GM12878 (cell line): ENCODE results near the gene ZNF600. TPM values are rescaled to one million over a fixed set of nuclear protein-coding genes. Genes with fewer than 3 reads are reported as not detected.
"Not testable (repeated sequence)": the region's sequence is repeated elsewhere in the genome, so short reads cannot be mapped to it uniquely, and the experiment has no call there.

Experiments used
- ATAC-seq: fragments of 200-7000 bp; cut with Tn5 transposase; 3 replicates; pipeline ENCODE4 v1.9.1; 2020; ENCODE audit warnings: mild to moderate bottlenecking, moderate library complexity
- BruUV-seq: library from RNA; stranded (reverse); fragments of 400-500 nt; replicated peaks from 2 replicates; lab custom pipeline; 2021; lab: Mats Ljungman, UMichigan
- CTCF ChIA-PET: fragments of 300-600 bp; sonication (Branson Sonifier 250); formaldehyde crosslinking; extraction: SDS; loops from one replicate; lab custom pipeline; 2021; ENCODE audit warnings: inconsistent platforms; lab: Yijun Ruan, JAX
- POLR2A ChIA-PET: fragments of 350-600 bp; formaldehyde crosslinking; extraction: SDS; loops from one replicate; lab custom pipeline; 2021; ENCODE audit warnings: inconsistent platforms; lab: Charles Lee
- RAD21 ChIA-PET: fragments of 300-600 bp; sonication (Branson Sonifier 250); formaldehyde crosslinking; loops from one replicate; lab custom pipeline; 2023; ENCODE audit warnings: antibody characterized with exemption; ENCODE audit not compliant: unreplicated experiment; lab: Charles Lee
- SMC1A ChIA-PET: fragments of 300-600 bp; sonication (Branson Sonifier 250); formaldehyde crosslinking; loops from one replicate; lab custom pipeline; 2023; ENCODE audit not compliant: unreplicated experiment, uncharacterized antibody; lab: Charles Lee
- DNase-seq: peaks from one replicate; pipeline ENCODE4 v3.0.0-alpha.2; 2011; ENCODE audit warnings: low read depth, low spot score
- FAIRE-seq: peaks from 3 replicates; lab custom pipeline; 2011; peaks lifted over from hg19 to GRCh38; lab: Jason Lieb, UNC
- H2AFZ ChIP-seq: 2 replicates; pipeline ENCODE4 v1.6.0; 2011; ENCODE audit warnings: low read depth, low read length, control low read depth; ENCODE audit not compliant: control insufficient read depth
- H3K27ac ChIP-seq: 2 replicates; pipeline ENCODE4 v1.5.1; 2011; ENCODE audit warnings: control low read depth; ENCODE audit not compliant: control insufficient read depth, insufficient read depth
- H3K27me3 ChIP-seq, 2 experiments: replicated peaks in 1 of 2; 2 replicates each; pipeline versions ENCODE4 v1.6.0 to v1.6.1; 2011; ENCODE audit warnings: low read length in 1 of 2; ENCODE audit not compliant: control insufficient read depth in 2 of 2, insufficient read depth in 2 of 2
- H3K36me3 ChIP-seq, 2 experiments: 2 replicates each; pipeline ENCODE4 v1.5.1; 2011; ENCODE audit warnings: low read length in 1 of 2; ENCODE audit not compliant: control insufficient read depth in 2 of 2, insufficient read depth in 2 of 2
- H3K4me1 ChIP-seq: 2 replicates; pipeline ENCODE4 v1.6.1; 2011; ENCODE audit warnings: mild to moderate bottlenecking, low read length, moderate library complexity, mixed read lengths; ENCODE audit not compliant: control insufficient read depth, insufficient read depth
- H3K4me2 ChIP-seq: 2 replicates; pipeline ENCODE4 v1.6.0; 2011; ENCODE audit warnings: control low read depth; ENCODE audit not compliant: control insufficient read depth, insufficient read depth
- H3K4me3 ChIP-seq: fragments of 200-600 bp; sonication (generic); 2 replicates; pipeline ENCODE4 v1.5.1; 2016
- H3K79me2 ChIP-seq: 2 replicates; pipeline ENCODE4 v1.6.0; 2011; ENCODE audit warnings: low read length; ENCODE audit not compliant: control insufficient read depth, insufficient read depth
- H3K9ac ChIP-seq: 2 replicates; pipeline ENCODE4 v1.8.0; 2011; ENCODE audit warnings: low read length, control low read depth, mixed read lengths; ENCODE audit not compliant: control insufficient read depth, insufficient read depth
- H3K9me3 ChIP-seq: replicated peaks from 3 replicates; pipeline ENCODE4 v1.5.1; 2011; ENCODE audit warnings: mild to moderate bottlenecking, low read length; ENCODE audit not compliant: control insufficient read depth, insufficient read depth
- H4K20me1 ChIP-seq: 2 replicates; pipeline ENCODE4 v1.6.0; 2011; ENCODE audit not compliant: control insufficient read depth, insufficient read depth
- BCL11A ChIP-seq: IDR thresholded peaks from 2 replicates; pipeline ENCODE4 v1.6.1; 2011; ENCODE audit warnings: low read depth, low read length
- EED ChIP-seq: sonication (generic); IDR thresholded peaks from 2 replicates; pipeline ENCODE4 v1.6.1; 2016; ENCODE audit warnings: antibody characterized with exemption, low read depth
- KAT2A ChIP-seq: conservative IDR thresholded peaks from 2 replicates; pipeline ENCODE4 v1.6.1; 2011; ENCODE audit warnings: low read depth, low read length; ENCODE audit not compliant: control insufficient read depth
- MTA3 ChIP-seq: IDR thresholded peaks from 2 replicates; pipeline ENCODE4 v1.6.1; 2012; ENCODE audit warnings: low read length, inconsistent platforms, borderline replicate concordance
- SMAD5 ChIP-seq: IDR thresholded peaks from 2 replicates; pipeline ENCODE4 v1.6.1; 2016; ENCODE audit warnings: antibody characterized with exemption, low read depth
- STAT1 ChIP-seq: fragments of 450-650 bp; conservative IDR thresholded peaks from 2 replicates; pipeline ENCODE4 v1.6.1; 2014; ENCODE audit warnings: antibody characterized with exemption, mild to moderate bottlenecking
- ZZZ3 ChIP-seq: IDR thresholded peaks from 2 replicates; pipeline ENCODE4 v1.6.1; 2011; ENCODE audit warnings: low read depth; ENCODE audit not compliant: control insufficient read depth, insufficient read length
- WGBS: methylation state at CpG from one replicate; pipeline ENCODE4 v1.1.6; 2016; ENCODE audit warnings: low lambda C conversion rate; ENCODE audit not compliant: insufficient replicate concordance, insufficient coverage; ENCODE audit errors: missing lambda C conversion rate; 5-methylcytosine and 5-hydroxymethylcytosine counted together
- in situ Hi-C: fragments of 300-500 bp; cut with MboI; formaldehyde crosslinking; loops from 9 replicates; pipeline ENCODE4 v1.14.3; 2018; ENCODE audit warnings: mixed read lengths
- intact Hi-C: fragments of 100-400 bp; cut with micrococcal nuclease; formaldehyde crosslinking; loops from one replicate; pipeline ENCODE4 v1.14.2; 2022; ENCODE audit not compliant: unreplicated experiment
- polyA plus RNA-seq, 11 experiments: library from polyadenylated mRNA; depleted of rRNA in 4 of 11; unstranded in 6 of 11; stranded (reverse) in 5 of 11; fragments of >200 nt; fragmentation: Nextera tagmentation in 4 of 11; fragmentation: Illumina TruSeq in 1 of 11; extraction: Ambion mirVana in 4 of 11; extraction: Trizol in 1 of 11; gene quantifications; 1 replicate in 1 of 11; 2 replicates in 10 of 11; pipeline versions ENCODE4 v1.2.1 to v1.2.3, GENCODE V29; 2011 to 2016; ENCODE audit warnings: inconsistent platforms in 2 of 11, missing spikeins in 2 of 11, low read depth in 1 of 11
- total RNA-seq, 4 experiments: library from RNA; depleted of rRNA in 3 of 4; stranded (reverse); fragments of >200 nt in 3 of 4; fragmentation: Illumina TruSeq in 1 of 4; extraction: Trizol in 1 of 4; gene quantifications; 2 replicates each; pipeline versions ENCODE4 v1.2.1 to v1.2.3, GENCODE V29; 2013 to 2021
- TF ChIP-seq, protein P1 (sequence below), 3 experiments: IDR thresholded peaks in 2 of 3; conservative IDR thresholded peaks in 1 of 3; 2 replicates each; pipeline ENCODE4 v1.5.1; 2011; ENCODE audit warnings: low read depth in 3 of 3, low read length in 3 of 3, mild to moderate bottlenecking in 3 of 3, control low read depth in 2 of 3, moderate library complexity in 2 of 3, inconsistent platforms in 1 of 3, mixed read lengths in 1 of 3; ENCODE audit not compliant: control insufficient read depth in 2 of 3, insufficient read depth in 1 of 3; ENCODE audit errors: extremely low read depth in 1 of 3

ZNF600 gene
- total and polyA plus RNA-seq, 10 of the 15 experiments (the other 5 are each of a cell fraction or from before 2014, with no cell fraction given), result 9.5 to 25.6 (median 11.9) TPM

DNA sequence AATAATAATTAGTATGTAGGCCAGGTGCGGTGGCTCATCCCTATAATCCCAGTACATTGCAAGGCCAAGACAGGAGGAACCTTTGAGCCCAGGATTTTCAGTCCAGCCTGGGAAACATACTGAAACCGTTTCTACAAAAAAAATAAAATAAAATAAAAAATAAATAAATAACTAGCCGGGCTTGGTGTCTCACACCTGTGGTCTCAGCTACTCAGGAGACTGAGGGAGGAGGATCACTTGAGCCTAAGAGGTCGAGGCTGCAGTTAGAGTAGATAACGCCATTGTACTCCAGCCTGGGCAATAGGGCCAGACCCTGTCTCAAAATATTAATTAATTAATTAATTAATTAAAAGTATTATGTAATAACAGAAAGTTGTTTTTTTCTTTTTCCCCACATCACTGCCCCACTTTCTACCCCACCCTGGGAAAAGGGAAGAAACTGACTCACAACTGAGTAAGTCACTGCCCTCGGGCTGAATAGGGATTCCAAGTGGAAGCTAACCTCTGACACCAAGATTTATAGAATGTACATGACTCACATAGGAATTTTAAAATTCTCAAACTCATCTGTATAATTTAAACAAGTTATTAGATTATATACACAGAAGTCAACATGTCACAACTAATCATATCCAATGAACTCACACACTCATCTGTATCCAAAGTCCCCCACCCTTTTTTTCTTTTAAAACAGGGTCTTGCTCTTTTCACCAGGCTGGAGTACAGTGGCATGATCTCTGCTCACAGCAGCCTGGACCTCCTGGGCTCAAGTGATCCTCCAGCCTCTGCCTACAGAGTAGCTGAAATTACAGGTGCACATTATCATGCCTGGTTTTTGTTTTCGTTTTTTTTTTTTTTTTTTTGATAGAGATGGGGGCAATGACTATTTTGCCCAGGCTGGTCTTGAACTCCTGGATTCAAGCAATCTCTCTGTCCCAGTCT, 64.3 kb downstream of the ZNF600 start:
- TF ChIP-seq KAT2A (no peak), MTA3 (no peak), ZZZ3 (no peak), BCL11A (no peak), EED (no peak), STAT1 (no peak), SMAD5 (no peak)
- TF ChIP-seq, protein P1, sequence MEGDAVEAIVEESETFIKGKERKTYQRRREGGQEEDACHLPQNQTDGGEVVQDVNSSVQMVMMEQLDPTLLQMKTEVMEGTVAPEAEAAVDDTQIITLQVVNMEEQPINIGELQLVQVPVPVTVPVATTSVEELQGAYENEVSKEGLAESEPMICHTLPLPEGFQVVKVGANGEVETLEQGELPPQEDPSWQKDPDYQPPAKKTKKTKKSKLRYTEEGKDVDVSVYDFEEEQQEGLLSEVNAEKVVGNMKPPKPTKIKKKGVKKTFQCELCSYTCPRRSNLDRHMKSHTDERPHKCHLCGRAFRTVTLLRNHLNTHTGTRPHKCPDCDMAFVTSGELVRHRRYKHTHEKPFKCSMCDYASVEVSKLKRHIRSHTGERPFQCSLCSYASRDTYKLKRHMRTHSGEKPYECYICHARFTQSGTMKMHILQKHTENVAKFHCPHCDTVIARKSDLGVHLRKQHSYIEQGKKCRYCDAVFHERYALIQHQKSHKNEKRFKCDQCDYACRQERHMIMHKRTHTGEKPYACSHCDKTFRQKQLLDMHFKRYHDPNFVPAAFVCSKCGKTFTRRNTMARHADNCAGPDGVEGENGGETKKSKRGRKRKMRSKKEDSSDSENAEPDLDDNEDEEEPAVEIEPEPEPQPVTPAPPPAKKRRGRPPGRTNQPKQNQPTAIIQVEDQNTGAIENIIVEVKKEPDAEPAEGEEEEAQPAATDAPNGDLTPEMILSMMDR (IDR thresholded peaks at IDR 0.05 in 2 of 3, conservative IDR thresholded peaks at IDR 0.05 in 1 of 3; ENCODE audit: control insufficient read depth in 2 of 3, extremely low read depth in 1 of 3, insufficient read depth in 1 of 3, low read depth in 3 of 3, low read length in 3 of 3), result no peak
- Histone ChIP-seq H3K4me3 (no peak overlapping the region), H3K4me1 (no peaks in the 10 kb centered on the region), H3K9me3 (peaks cover 3% of the 10 kb centered on the region), H3K4me2 (no peak overlapping the region), H4K20me1 (no peaks in the 10 kb centered on the region), H3K27ac (no peak overlapping the region), H2AFZ (no peak overlapping the region), H3K36me3 (peaks cover 0 to 2% of the 10 kb centered on the region in 2 experiments; a peak in 2 of 4 replicates), H3K27me3 (no peaks in the 10 kb centered on the region), H3K9ac (no peak overlapping the region), H3K79me2 (no peaks in the 10 kb centered on the region)
- in situ Hi-C loops (no loop called here), intact Hi-C loops (no loop called here)
- ChIA-PET RAD21 (no interaction called here), CTCF (no interaction called here), POLR2A (interaction anchor here (0.6 kb wide), 1 partner anchor 116 kb away, joined by 5 read pairs; no protein-coding TSS in a partner anchor), SMC1A (no interaction called here)
- no peak for FAIRE-seq
- BruUV-seq, result no TSS peak
- ATAC-seq, result no peak
- WGBS, result 94% methylated on average over 7 of the region's 7 CpGs
- no peak for DNase-seq

DNA sequence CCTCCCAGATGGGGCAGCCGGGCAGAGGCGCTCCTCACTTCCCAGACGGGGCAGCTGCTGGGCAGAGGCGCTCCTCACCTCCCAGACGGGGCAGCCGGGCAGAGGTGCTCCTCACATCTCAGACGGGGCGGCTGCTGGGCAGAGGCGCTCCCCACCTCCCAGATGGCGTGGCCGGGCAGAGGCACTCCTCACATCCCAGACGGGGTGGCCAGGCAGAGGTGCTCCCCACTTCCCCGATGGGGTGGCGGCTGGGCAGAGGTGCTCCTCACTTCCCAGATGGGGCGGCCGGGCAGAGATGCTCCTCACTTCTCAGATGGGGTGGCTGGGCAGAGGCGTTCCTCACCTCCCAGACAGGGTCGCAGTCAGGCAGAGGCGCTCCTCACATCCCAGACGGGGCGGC, 66.0 kb downstream of the ZNF600 start:
- DNase-seq, H3K9me3 ChIP-seq, H2AFZ ChIP-seq, H3K36me3 ChIP-seq, in situ Hi-C loops, FAIRE-seq, H3K4me1 ChIP-seq, H3K27ac ChIP-seq, SMC1A ChIA-PET, BruUV-seq, POLR2A ChIA-PET, H3K79me2 ChIP-seq, H3K4me3 ChIP-seq, H3K9ac ChIP-seq, RAD21 ChIA-PET, H3K27me3 ChIP-seq, H4K20me1 ChIP-seq, intact Hi-C loops, CTCF ChIA-PET, ATAC-seq, H3K4me2 ChIP-seq: not testable (repeated sequence)
- WGBS, result over 99% methylated on average over 16 of the region's 21 CpGs
